Thyroid gland (tissue), 4 donors: ENCODE data around the gene DMD. TPM values are rescaled to one million over a fixed set of nuclear protein-coding genes. Genes with fewer than 3 reads are reported as not detected.

ENCODE experiments used
- DNase-seq, 2 donors: peaks; one replicate each; pipeline ENCODE4 v3.0.0-alpha.2; 2019
- H3K27ac ChIP-seq, 3 donors: fragments of 200-600 bp; sonication (generic); 1 replicate in 2 of 3; 2 replicates in 1 of 3; pipeline ENCODE4 v1.5.1; 2016 to 2019; ENCODE audit warnings: mild to moderate bottlenecking in 1 of 3, moderate library complexity in 1 of 3
- H3K27me3 ChIP-seq: fragments of 200-600 bp; sonication (generic); one replicate; pipeline ENCODE4 v1.5.1; 2019
- H3K36me3 ChIP-seq, 2 donors: fragments of 200-600 bp; sonication (generic); one replicate each; pipeline ENCODE4 v1.5.1; 2016 to 2019
- H3K4me1 ChIP-seq, 2 donors: fragments of 200-600 bp; sonication (generic); one replicate each; pipeline ENCODE4 v1.5.1; 2017 to 2019
- H3K4me3 ChIP-seq, 3 donors: fragments of 200-600 bp; sonication (generic); replicated peaks in 1 of 3; 1 replicate in 2 of 3; 2 replicates in 1 of 3; pipeline ENCODE4 v1.5.1; 2016; ENCODE audit warnings: mild to moderate bottlenecking in 1 of 3
- H3K9me3 ChIP-seq: fragments of 200-600 bp; sonication (generic); one replicate; pipeline ENCODE4 v1.5.1; 2017
- POLR2A ChIP-seq, 2 donors: fragments of 450-650 bp; IDR thresholded peaks; one replicate each; pipeline ENCODE4 v1.6.1; 2017; ENCODE audit warnings: antibody characterized with exemption in 2 of 2, mild to moderate bottlenecking in 2 of 2, moderate library complexity in 1 of 2
- WGBS, 2 donors: methylation state at CpG; one replicate each; pipeline ENCODE4 v1.1.5; 2017; 5-methylcytosine and 5-hydroxymethylcytosine counted together
- intact Hi-C: fragments of 100-400 bp; cut with DNase I; formaldehyde crosslinking; loops from one replicate; pipeline ENCODE4 v1.15.1; 2023
- total RNA-seq, 4 donors: library from RNA; depleted of rRNA; stranded (reverse); fragments of >200 nt; gene quantifications; one replicate each; pipeline ENCODE4 v1.2.3, GENCODE V29; 2016
- TF ChIP-seq, protein P1 (sequence below), 6 experiments: fragments of 200-600 bp in 3 of 6; fragments of 450-650 bp in 3 of 6; sonication (generic) in 3 of 6; IDR thresholded peaks; one replicate each; pipeline ENCODE4 v1.5.1; 2016 to 2019; ENCODE audit warnings: antibody characterized with exemption in 6 of 6, mild to moderate bottlenecking in 2 of 6, inconsistent platforms in 1 of 6, moderate library complexity in 1 of 6

Gene DMD
- total RNA-seq, 4 donors from 2014 or later = 16.5 to 24.0 (median 21.7) TPM

DNA sequence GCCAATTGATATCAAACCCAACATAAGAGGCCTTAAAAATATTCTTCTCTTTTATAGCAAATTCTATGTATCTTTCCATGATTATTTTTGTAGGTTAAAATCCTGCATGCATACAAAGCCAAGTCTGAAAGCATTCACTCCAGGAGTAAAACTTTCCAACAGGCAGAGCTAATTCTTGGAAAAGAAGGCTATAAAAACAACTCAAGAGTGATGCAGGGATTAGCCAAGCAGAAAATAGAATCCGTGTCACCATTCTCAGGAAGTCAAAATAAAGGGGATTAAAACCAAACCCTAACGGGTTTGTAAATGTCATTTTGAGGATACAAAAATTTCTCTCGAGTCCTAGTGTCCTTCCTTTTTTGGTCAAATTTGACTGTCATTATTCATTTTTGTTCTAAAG lies 412.4 kb downstream of the DMD start:
- Histone ChIP-seq H3K36me3 (no peaks in the 10 kb centered on the region), H3K27me3 (no peaks in the 10 kb centered on the region), H3K4me3 (no peak overlapping the region), H3K4me1 (no peaks in the 10 kb centered on the region), H3K27ac (no peak overlapping the region), H3K9me3 (no peaks in the 10 kb centered on the region)
- DNase-seq = no peak
- TF ChIP-seq, protein P1, sequence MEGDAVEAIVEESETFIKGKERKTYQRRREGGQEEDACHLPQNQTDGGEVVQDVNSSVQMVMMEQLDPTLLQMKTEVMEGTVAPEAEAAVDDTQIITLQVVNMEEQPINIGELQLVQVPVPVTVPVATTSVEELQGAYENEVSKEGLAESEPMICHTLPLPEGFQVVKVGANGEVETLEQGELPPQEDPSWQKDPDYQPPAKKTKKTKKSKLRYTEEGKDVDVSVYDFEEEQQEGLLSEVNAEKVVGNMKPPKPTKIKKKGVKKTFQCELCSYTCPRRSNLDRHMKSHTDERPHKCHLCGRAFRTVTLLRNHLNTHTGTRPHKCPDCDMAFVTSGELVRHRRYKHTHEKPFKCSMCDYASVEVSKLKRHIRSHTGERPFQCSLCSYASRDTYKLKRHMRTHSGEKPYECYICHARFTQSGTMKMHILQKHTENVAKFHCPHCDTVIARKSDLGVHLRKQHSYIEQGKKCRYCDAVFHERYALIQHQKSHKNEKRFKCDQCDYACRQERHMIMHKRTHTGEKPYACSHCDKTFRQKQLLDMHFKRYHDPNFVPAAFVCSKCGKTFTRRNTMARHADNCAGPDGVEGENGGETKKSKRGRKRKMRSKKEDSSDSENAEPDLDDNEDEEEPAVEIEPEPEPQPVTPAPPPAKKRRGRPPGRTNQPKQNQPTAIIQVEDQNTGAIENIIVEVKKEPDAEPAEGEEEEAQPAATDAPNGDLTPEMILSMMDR (IDR thresholded peaks at IDR 0.05) = no peak
- TF ChIP-seq POLR2A (IDR thresholded peaks at IDR 0.05) = no peak
- 13% methylated on average over 3 of the region's 3 CpGs for WGBS, 2 donors
- intact Hi-C loops = no loop called here

DNA sequence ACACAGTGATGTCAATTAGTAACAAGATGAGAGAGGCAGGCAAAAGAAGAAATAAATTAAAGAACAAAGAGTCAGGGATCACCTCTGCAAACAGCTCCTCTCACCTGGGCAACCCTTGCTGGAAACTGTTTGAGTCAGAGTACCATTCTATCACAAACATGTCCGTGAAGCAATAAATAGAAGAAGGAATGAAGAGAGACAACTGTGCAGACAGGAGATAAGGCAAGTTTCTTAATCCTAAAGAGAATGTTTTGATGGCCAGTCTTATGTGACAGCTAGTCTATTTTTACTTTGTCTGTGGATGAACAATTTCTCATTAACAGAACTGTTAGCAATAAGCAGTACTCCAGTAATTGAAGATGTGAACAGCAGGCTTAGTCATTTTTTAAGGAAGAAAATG lies 422.4 kb downstream of the DMD start:
- no peaks in the 10 kb centered on the region for H3K4me1 ChIP-seq
- H3K27me3 ChIP-seq = no peaks in the 10 kb centered on the region
- no peaks in the 10 kb centered on the region for H3K36me3 ChIP-seq
- intact Hi-C loops = no loop called here
- DNase-seq = no peak
- TF ChIP-seq POLR2A (IDR thresholded peaks at IDR 0.05) = no peak
- TF ChIP-seq, protein P1 (IDR thresholded peaks at IDR 0.05) = no peak
- 83 to 91% methylated on average over 1 of the region's 1 CpG for WGBS, 2 donors
- no peak overlapping the region for H3K4me3 ChIP-seq
- no peak overlapping the region for H3K27ac ChIP-seq
- H3K9me3 ChIP-seq = no peaks in the 10 kb centered on the region

DNA sequence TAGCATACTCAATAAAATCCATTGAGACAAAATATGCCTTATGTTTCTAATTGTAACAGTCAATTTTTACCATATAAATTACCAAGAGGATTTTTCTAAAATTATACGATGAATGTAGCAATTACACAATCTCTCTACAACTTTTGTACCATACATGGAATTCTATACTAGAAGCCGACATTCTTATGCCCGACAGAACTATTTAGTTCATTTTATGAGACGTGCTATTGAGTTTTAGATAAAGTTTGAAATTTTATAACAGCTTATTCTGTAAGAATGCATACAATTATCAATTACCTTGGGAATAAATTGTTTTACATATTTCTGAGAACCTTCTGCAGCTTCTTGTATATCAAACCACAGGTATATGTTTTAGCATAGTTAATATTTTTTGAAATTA lies 431.2 kb downstream of the DMD start:
- Histone ChIP-seq H3K4me1 (no peaks in the 10 kb centered on the region), H3K27ac (no peak overlapping the region), H3K27me3 (no peaks in the 10 kb centered on the region), H3K36me3 (no peaks in the 10 kb centered on the region), H3K4me3 (no peak overlapping the region), H3K9me3 (no peaks in the 10 kb centered on the region)
- no peak for DNase-seq
- TF ChIP-seq, protein P1 (IDR thresholded peaks at IDR 0.05) = no peak
- intact Hi-C loops = no loop called here
- WGBS, 2 donors = 94 to 97% methylated on average over 4 of the region's 4 CpGs

DNA sequence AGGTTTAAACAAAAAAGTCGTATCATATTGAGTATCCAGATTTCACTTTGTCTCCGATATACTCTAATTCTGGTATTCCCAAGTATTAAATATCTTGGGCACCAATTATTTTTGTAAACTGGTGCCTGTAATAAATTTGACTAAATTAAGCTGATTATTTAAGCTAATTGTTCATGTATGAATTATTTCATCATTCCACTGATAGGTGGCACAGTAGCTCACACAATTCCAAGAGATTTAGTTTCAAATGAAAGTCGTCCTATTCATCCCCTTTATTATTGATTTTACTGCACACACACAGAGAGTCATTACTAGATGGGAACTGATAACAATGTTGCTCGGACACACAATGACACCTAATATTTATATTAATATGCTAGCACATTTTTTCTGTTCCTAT lies 432.4 kb downstream of the DMD start:
- WGBS, 2 donors = 74 to 82% methylated on average over 4 of the region's 4 CpGs
- Histone ChIP-seq H3K27me3 (no peaks in the 10 kb centered on the region), H3K4me3 (no peak overlapping the region), H3K36me3 (no peaks in the 10 kb centered on the region), H3K4me1 (no peaks in the 10 kb centered on the region), H3K9me3 (no peaks in the 10 kb centered on the region), H3K27ac (no peak overlapping the region)
- TF ChIP-seq, protein P1 (IDR thresholded peaks at IDR 0.05) = no peak
- no peak for TF ChIP-seq POLR2A (IDR thresholded peaks at IDR 0.05)
- intact Hi-C loops = no loop called here
- no peak for DNase-seq

DNA sequence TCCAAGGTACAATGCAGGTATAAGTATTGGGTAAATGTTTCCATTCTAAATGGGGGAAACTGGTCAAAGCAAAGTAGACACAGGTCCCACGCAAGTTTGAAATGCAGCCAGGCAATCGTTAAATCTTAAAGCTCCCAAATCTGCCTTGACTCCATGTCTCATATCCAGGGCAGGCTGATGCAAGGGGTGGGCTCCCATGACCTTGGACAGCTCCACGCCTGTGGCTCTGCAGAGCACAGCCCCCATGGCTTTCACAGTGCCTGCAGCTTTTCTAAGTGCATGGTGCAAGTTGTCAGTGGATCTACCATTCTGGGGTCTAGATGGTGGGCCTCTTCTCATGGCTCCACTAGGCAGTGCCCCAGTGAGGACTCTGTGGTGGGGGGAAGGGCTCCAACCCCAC lies 436.4 kb downstream of the DMD start:
- no peak for DNase-seq
- no peak overlapping the region for H3K4me3 ChIP-seq
- no peak overlapping the region for H3K27ac ChIP-seq
- no peaks in the 10 kb centered on the region for H3K27me3 ChIP-seq
- WGBS, 2 donors = 100% methylated on average over 2 of the region's 3 CpGs; no CpG with 5 or more reads in 1 of the 2 donors
- no peaks in the 10 kb centered on the region for H3K9me3 ChIP-seq
- H3K4me1 ChIP-seq = no peaks in the 10 kb centered on the region
- no peaks in the 10 kb centered on the region for H3K36me3 ChIP-seq
- intact Hi-C loops = no loop called here
- TF ChIP-seq POLR2A (IDR thresholded peaks at IDR 0.05) = no peak
- TF ChIP-seq, protein P1 (IDR thresholded peaks at IDR 0.05) = no peak
